NCI-H146 treated with DMSO at 0.1 percent for 48 hours (cell line): ENCODE data around the gene ISM1.

Source experiments
- DNase-seq: peaks from one replicate; lab custom pipeline; 2025; ENCODE audit not compliant: unreplicated experiment; lab: John Stamatoyannopoulos, UW

Gene ISM1

GRCh38 chr20:13340088-13340487, 119.0 kb downstream of the ISM1 start:
- DNase-seq = no peak

GRCh38 chr20:13341737-13342393, 120.8 kb downstream of the ISM1 start:
- DNase-seq = no peak

- no peak for DNase-seq
Observed at GRCh38 chr20:13342469-13343242, 121.6 kb downstream of the ISM1 start.

GRCh38 chr20:13344671-13345070, 123.6 kb downstream of the ISM1 start:
- no peak for DNase-seq

GRCh38 chr20:13348311-13349234, 127.5 kb downstream of the ISM1 start:
- no peak for DNase-seq

- DNase-seq = no peak
Observed at GRCh38 chr20:13349235-13349604, 128.1 kb downstream of the ISM1 start.
